Endothelial cell of umbilical vein (primary cell): ENCODE measurements around the gene CASP5. TPM values are rescaled to one million over a fixed set of nuclear protein-coding genes. Genes with fewer than 3 reads are reported as not detected.

Source experiments
- BruUV-seq: library from RNA; stranded (reverse); fragments of 400-500 nt; replicated peaks from 2 replicates; lab custom pipeline; 2021; lab: Mats Ljungman, UMichigan
- CTCF ChIA-PET: fragments of 300-600, 350-600 bp; sonication (Branson Sonifier 250); formaldehyde crosslinking; loops from one replicate; lab custom pipeline; 2021; ENCODE audit warnings: antibody characterized with exemption, inconsistent platforms; lab: Charles Lee
- POLR2A ChIA-PET: fragments of 300-600, 350-600 bp; sonication (Branson Sonifier 250); formaldehyde crosslinking; loops from one replicate; lab custom pipeline; 2021; ENCODE audit warnings: antibody characterized with exemption, inconsistent platforms; lab: Charles Lee
- DNase-seq: peaks from one replicate; pipeline ENCODE4 v3.0.0-alpha.2; 2011; ENCODE audit warnings: low read depth, low spot score
- FAIRE-seq: peaks from 2 replicates; lab custom pipeline; 2011; peaks lifted over from hg19 to GRCh38; lab: Jason Lieb, UNC
- H2AFZ ChIP-seq: 2 replicates; pipeline ENCODE4 v1.6.0; 2012; ENCODE audit warnings: low read depth, low read length, control low read depth, inconsistent platforms
- H3K27ac ChIP-seq: 2 replicates; pipeline ENCODE4 v1.5.1; 2011; ENCODE audit warnings: low read depth, mild to moderate bottlenecking, control low read depth, low read length, moderate library complexity; ENCODE audit not compliant: insufficient read depth
- H3K27me3 ChIP-seq, 2 experiments: 2 replicates each; pipeline versions ENCODE4 v1.6.0 to v1.6.1; 2011; ENCODE audit warnings: low read length in 2 of 2, mixed read lengths in 1 of 2; ENCODE audit not compliant: control insufficient read depth in 2 of 2, insufficient read depth in 2 of 2
- H3K36me3 ChIP-seq, 2 experiments: 2 replicates in 1 of 2; 3 replicates in 1 of 2; pipeline ENCODE4 v1.5.1; 2011; ENCODE audit warnings: low read length in 2 of 2, mild to moderate bottlenecking in 1 of 2, moderate library complexity in 1 of 2; ENCODE audit not compliant: control insufficient read depth in 2 of 2, insufficient read depth in 2 of 2; ENCODE audit errors: extremely low read depth in 1 of 2
- H3K4me1 ChIP-seq: 3 replicates; pipeline ENCODE4 v1.5.1; 2011; ENCODE audit warnings: mild to moderate bottlenecking, low read length; ENCODE audit not compliant: control insufficient read depth, insufficient read depth; ENCODE audit errors: extremely low read depth
- H3K4me2 ChIP-seq: 2 replicates; pipeline ENCODE4 v1.6.1; 2011; ENCODE audit warnings: low read length, control low read depth, mixed read lengths; ENCODE audit not compliant: insufficient read depth
- H3K4me3 ChIP-seq, 3 experiments: fragments of 200-600 bp in 1 of 3; sonication (generic), shearing (Covaris generic) in 1 of 3; replicated peaks in 1 of 3; 2 replicates each; pipeline ENCODE4 v1.5.1; 2011 to 2016; ENCODE audit warnings: control low read depth in 3 of 3, low read length in 3 of 3, mild to moderate bottlenecking in 2 of 3, inconsistent platforms in 1 of 3, low read depth in 1 of 3, moderate library complexity in 1 of 3; ENCODE audit not compliant: insufficient read depth in 1 of 3
- H3K79me2 ChIP-seq: 2 replicates; pipeline ENCODE4 v1.6.0; 2012; ENCODE audit warnings: low read length, inconsistent platforms; ENCODE audit not compliant: control insufficient read depth, insufficient read depth
- H3K9ac ChIP-seq: replicated peaks from 2 replicates; pipeline ENCODE3; 2011; ENCODE audit warnings: low read length, control low read depth; ENCODE audit not compliant: insufficient read depth; ENCODE audit errors: extremely low read depth
- H3K9me1 ChIP-seq: replicated peaks from 3 replicates; pipeline ENCODE4 v1.6.0; 2011; ENCODE audit warnings: mild to moderate bottlenecking, low read length; ENCODE audit not compliant: control insufficient read depth, insufficient read depth; ENCODE audit errors: extremely low read depth
- H3K9me3 ChIP-seq: replicated peaks from 2 replicates; pipeline ENCODE4 v1.5.1; 2012; ENCODE audit warnings: low read length, inconsistent platforms; ENCODE audit not compliant: control insufficient read depth, insufficient read depth
- H4K20me1 ChIP-seq: replicated peaks from 2 replicates; pipeline ENCODE3; 2011; ENCODE audit warnings: mild to moderate bottlenecking, low read length; ENCODE audit not compliant: control insufficient read depth, insufficient read depth; ENCODE audit errors: extremely low read depth
- EZH2 ChIP-seq: IDR thresholded peaks from 2 replicates; pipeline ENCODE4 v1.6.1; 2012; ENCODE audit warnings: borderline replicate concordance, low read depth, mild to moderate bottlenecking, moderate library complexity, low read length, inconsistent platforms; ENCODE audit not compliant: severe bottlenecking
- FOS ChIP-seq: IDR thresholded peaks from 2 replicates; pipeline ENCODE4 v1.6.1; 2011; ENCODE audit warnings: mild to moderate bottlenecking, low read length, moderate library complexity, borderline replicate concordance; ENCODE audit not compliant: insufficient read depth
- GATA2 ChIP-seq: IDR thresholded peaks from 2 replicates; pipeline ENCODE4 v1.7.0; 2011; ENCODE audit warnings: low read depth, mild to moderate bottlenecking, moderate library complexity, mixed read lengths, low read length; ENCODE audit not compliant: insufficient read length, insufficient read depth
- JUN ChIP-seq: IDR thresholded peaks from 2 replicates; pipeline ENCODE4 v1.6.1; 2011; ENCODE audit warnings: borderline replicate concordance, low read depth; ENCODE audit not compliant: insufficient read length, insufficient read depth
- MYC ChIP-seq: IDR thresholded peaks from one replicate; pipeline ENCODE4 v1.6.1; 2011; ENCODE audit warnings: mild to moderate bottlenecking, low read depth, low read length
- POLR2A ChIP-seq: IDR thresholded peaks from 2 replicates; pipeline ENCODE4 v1.6.1; 2012; ENCODE audit warnings: low read depth, mild to moderate bottlenecking, control low read depth, low read length
- POLR2AphosphoS5 ChIP-seq: IDR thresholded peaks from 2 replicates; pipeline ENCODE4 v1.6.1; 2012; ENCODE audit warnings: low read depth, mild to moderate bottlenecking, control low read depth, low read length, moderate library complexity; ENCODE audit not compliant: insufficient read depth
- dilution Hi-C: fragments of 300-500 bp; cut with MboI; formaldehyde crosslinking; loops from one replicate; pipeline ENCODE4 v1.15.0; 2019; ENCODE audit warnings: low sequenced_read_pairs; ENCODE audit not compliant: extremely low pct_ligation_motif_present
- intact Hi-C: fragments of 100-400 bp; cut with micrococcal nuclease; formaldehyde crosslinking; loops from one replicate; pipeline ENCODE4 v1.10.0; 2022
- polyA plus RNA-seq, 4 experiments: library from polyadenylated mRNA; depleted of rRNA in 3 of 4; stranded (reverse) in 3 of 4; unstranded in 1 of 4; fragments of >200 nt; gene quantifications; 2 replicates each; pipeline versions ENCODE4 v1.2.1 to v1.2.3, GENCODE V29; 2011 to 2012; ENCODE audit warnings: missing spikeins in 1 of 4
- total RNA-seq: library from RNA; stranded (reverse); gene quantifications from 2 replicates; pipeline ENCODE4 v1.2.3, GENCODE V29; 2021
- TF ChIP-seq, protein P1 (sequence below), 2 donors: IDR thresholded peaks; 1 replicate in 1 of 2; 2 replicates in 1 of 2; pipeline ENCODE4 v1.5.1; 2011; ENCODE audit warnings: low read length in 2 of 2, mild to moderate bottlenecking in 2 of 2, moderate library complexity in 2 of 2, control low read depth in 1 of 2, inconsistent platforms in 1 of 2, low read depth in 1 of 2; ENCODE audit not compliant: insufficient read depth in 1 of 2; ENCODE audit errors: extremely low read depth in 1 of 2
- TF ChIP-seq, protein P2 (sequence below): IDR thresholded peaks from 2 replicates; pipeline ENCODE4 v1.6.1; 2011; ENCODE audit not compliant: insufficient read depth, insufficient read length

Gene CASP5
- total and polyA plus RNA-seq, 2 donors (not counting 3 experiments of a cell fraction or from before 2014, with no cell fraction given), result not detected

DNA sequence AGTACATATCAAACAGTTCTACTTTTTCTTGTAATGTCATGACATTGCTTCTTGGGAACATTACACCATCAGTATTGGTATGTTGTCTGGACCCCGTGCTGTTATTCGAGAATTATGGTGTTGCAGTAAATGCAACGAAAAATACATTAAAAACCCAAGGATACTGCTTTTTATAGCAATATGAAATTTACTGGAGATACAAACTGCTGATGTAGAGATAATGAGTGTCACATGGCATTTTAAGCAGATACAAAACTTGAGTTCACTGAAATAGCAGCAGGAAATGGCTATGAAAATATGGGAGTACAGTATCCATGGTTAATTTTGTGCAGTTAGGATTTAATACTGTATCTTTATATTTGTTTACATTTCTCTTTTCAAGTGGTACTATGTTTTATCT, 29.5 kb upstream of the CASP5 start:
- DNase-seq (no peak), FAIRE-seq (no peak)
- ChIA-PET CTCF (no interaction called here), POLR2A (no interaction called here)
- no peaks in the 10 kb centered on the region for H3K9me1 ChIP-seq
- dilution Hi-C loops, result no loop called here
- intact Hi-C loops, result no loop called here
- no peak overlapping the region for H3K9ac ChIP-seq
- no peaks in the 10 kb centered on the region for H4K20me1 ChIP-seq
- no peaks in the 10 kb centered on the region for H3K9me3 ChIP-seq
- H3K4me3 ChIP-seq, result no peak overlapping the region
- no peak overlapping the region for H3K4me2 ChIP-seq
- no peaks in the 10 kb centered on the region for H3K36me3 ChIP-seq
- H3K4me1 ChIP-seq, result peaks cover 7% of the 10 kb centered on the region
- BruUV-seq, result no TSS peak
- H2AFZ ChIP-seq, result no peak overlapping the region
- no peaks in the 10 kb centered on the region for H3K79me2 ChIP-seq
- no peaks in the 10 kb centered on the region for H3K27me3 ChIP-seq
- TF ChIP-seq FOS (no peak), POLR2A (no peak), GATA2 (no peak), POLR2AphosphoS5 (no peak), JUN (no peak), MYC (no peak), EZH2 (no peak)
- TF ChIP-seq, protein P1, sequence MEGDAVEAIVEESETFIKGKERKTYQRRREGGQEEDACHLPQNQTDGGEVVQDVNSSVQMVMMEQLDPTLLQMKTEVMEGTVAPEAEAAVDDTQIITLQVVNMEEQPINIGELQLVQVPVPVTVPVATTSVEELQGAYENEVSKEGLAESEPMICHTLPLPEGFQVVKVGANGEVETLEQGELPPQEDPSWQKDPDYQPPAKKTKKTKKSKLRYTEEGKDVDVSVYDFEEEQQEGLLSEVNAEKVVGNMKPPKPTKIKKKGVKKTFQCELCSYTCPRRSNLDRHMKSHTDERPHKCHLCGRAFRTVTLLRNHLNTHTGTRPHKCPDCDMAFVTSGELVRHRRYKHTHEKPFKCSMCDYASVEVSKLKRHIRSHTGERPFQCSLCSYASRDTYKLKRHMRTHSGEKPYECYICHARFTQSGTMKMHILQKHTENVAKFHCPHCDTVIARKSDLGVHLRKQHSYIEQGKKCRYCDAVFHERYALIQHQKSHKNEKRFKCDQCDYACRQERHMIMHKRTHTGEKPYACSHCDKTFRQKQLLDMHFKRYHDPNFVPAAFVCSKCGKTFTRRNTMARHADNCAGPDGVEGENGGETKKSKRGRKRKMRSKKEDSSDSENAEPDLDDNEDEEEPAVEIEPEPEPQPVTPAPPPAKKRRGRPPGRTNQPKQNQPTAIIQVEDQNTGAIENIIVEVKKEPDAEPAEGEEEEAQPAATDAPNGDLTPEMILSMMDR (IDR thresholded peaks at IDR 0.05; ENCODE audit: extremely low read depth in 1 of 2, insufficient read depth in 1 of 2, low read depth in 1 of 2, low read length in 2 of 2), result no peak
- TF ChIP-seq, protein P2, sequence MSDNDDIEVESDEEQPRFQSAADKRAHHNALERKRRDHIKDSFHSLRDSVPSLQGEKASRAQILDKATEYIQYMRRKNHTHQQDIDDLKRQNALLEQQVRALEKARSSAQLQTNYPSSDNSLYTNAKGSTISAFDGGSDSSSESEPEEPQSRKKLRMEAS, result no peak
- H3K27ac ChIP-seq, result no peak overlapping the region
